ENCODE measurements around the gene TRH. TPM values are rescaled to one million over a fixed set of nuclear protein-coding genes. Genes with fewer than 3 reads are reported as not detected.

Gene TRH
- total RNA-seq, 1 donor from 2014 or later = 1.2 TPM

- H3K9me3 ChIP-seq = no peaks in the 10 kb centered on the region
Measured at GRCh38 chr3:129936757-129937156, 37.8 kb upstream of the TRH start.

DNA sequence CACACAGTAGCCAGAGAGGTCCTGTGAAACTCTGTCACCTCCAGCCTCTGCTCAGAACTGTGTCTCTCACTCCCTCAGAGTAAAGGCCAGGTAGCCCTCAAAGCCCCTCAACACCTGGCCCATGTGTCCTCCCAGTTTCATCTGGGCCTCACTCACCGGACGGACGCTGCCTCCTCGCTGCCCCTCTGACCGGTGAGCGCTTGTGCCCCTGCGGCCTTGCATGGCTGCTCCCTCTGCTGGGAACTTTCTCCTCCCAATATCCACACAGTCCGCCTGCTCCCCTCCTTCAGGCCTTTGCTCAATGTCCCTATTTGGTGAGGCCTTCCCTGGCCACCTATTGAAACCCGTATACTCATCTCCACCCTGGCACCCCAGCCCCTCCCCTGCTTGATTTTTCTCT, 36.8 kb upstream of the TRH start:
- no peak overlapping the region for H3K4me3 ChIP-seq
- H3K27ac ChIP-seq = no peak overlapping the region
- TF ChIP-seq POLR2AphosphoS5 (IDR thresholded peaks at IDR 0.05; ENCODE audit: insufficient read depth in 1 of 2, low read depth in 1 of 2) (no peak), POLR2A (IDR thresholded peaks at IDR 0.05) (no peak)
- TF ChIP-seq, protein P1, sequence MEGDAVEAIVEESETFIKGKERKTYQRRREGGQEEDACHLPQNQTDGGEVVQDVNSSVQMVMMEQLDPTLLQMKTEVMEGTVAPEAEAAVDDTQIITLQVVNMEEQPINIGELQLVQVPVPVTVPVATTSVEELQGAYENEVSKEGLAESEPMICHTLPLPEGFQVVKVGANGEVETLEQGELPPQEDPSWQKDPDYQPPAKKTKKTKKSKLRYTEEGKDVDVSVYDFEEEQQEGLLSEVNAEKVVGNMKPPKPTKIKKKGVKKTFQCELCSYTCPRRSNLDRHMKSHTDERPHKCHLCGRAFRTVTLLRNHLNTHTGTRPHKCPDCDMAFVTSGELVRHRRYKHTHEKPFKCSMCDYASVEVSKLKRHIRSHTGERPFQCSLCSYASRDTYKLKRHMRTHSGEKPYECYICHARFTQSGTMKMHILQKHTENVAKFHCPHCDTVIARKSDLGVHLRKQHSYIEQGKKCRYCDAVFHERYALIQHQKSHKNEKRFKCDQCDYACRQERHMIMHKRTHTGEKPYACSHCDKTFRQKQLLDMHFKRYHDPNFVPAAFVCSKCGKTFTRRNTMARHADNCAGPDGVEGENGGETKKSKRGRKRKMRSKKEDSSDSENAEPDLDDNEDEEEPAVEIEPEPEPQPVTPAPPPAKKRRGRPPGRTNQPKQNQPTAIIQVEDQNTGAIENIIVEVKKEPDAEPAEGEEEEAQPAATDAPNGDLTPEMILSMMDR (IDR thresholded peaks at IDR 0.05) = no peak

More at GRCh38 chr3:129936757-129937156, 37.8 kb upstream of the TRH start:
- intact Hi-C loops (cut with DNase I) = loop anchor here (10.0 kb wide), 1 partner anchor 168 kb away; no protein-coding TSS in a partner anchor
- H3K27ac ChIP-seq = peak overlapping the region; percentile 56
- TF ChIP-seq POLR2AphosphoS5 (IDR thresholded peaks at IDR 0.05; ENCODE audit: insufficient read depth in 1 of 2, low read depth in 1 of 2) (peak in 1 of 2 donors; percentile 70), POLR2A (IDR thresholded peaks at IDR 0.05) (no peak)
- DNase-seq (ENCODE audit: extremely low spot score in 2 of 2) = no peak
- peak overlapping the region; percentile 32 to 34 for H3K4me3 ChIP-seq
- H3K27me3 ChIP-seq = no peaks in the 10 kb centered on the region
- no peaks in the 10 kb centered on the region for H3K36me3 ChIP-seq
- no peaks in the 10 kb centered on the region for H3K4me1 ChIP-seq

DNA sequence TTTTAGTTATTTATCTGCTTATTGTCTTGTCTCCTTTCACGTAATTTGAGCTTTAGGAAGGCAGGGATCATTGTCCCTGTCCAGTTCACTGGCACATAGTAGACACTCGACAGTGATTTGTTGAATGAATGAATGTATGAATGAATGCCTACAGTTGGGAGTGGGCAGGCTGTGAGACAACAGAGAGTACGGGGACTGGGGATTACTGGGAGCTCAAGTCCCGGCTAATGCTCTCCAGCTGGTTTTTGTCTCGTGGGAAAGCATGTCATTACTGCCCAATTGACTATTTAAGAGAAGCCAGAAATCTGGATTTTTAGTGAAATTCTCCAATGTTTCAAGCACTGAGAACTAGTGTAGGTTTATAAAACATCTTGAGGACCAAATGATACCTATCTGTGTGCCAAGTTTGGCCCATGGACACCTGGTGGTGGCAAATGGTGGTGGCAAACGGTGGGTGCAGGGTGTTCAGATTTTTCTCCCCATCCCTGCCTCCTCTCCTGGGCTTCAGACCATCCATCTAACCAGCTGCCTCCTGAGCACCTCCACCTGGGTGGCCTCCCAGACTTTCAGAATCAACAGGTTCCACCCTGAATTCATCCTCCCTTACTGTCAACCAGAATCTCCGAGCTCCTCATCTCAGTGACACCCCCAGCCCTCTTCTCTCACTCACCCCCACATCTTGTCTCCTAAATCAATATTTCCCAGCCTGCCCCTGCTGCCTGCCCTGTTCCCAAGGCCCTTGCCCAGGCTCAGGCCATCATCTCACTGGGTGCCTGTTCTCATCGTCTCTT, 36.2 kb upstream of the TRH start:
- H3K27ac ChIP-seq = no peak overlapping the region
- DNase-seq (ENCODE audit: extremely low spot score in 2 of 2) = no peak
- H3K9me3 ChIP-seq = no peaks in the 10 kb centered on the region
- no peaks in the 10 kb centered on the region for H3K4me1 ChIP-seq
- intact Hi-C loops (cut with DNase I) = loop anchor here (10.0 kb wide), 1 partner anchor 166 kb away; no protein-coding TSS in a partner anchor
- H3K4me3 ChIP-seq = no peak overlapping the region
- H3K27me3 ChIP-seq = no peaks in the 10 kb centered on the region
- TF ChIP-seq, protein P1 (IDR thresholded peaks at IDR 0.05) = no peak
- no peaks in the 10 kb centered on the region for H3K36me3 ChIP-seq

More for the DNA sequence above, 36.8 kb upstream of the TRH start:
- no peaks in the 10 kb centered on the region for H3K36me3 ChIP-seq
- no peak for DNase-seq (ENCODE audit: extremely low spot score in 2 of 2)
- H3K9me3 ChIP-seq = no peaks in the 10 kb centered on the region
- intact Hi-C loops (cut with DNase I) = loop anchor here (10.0 kb wide), 1 partner anchor 167 kb away; no protein-coding TSS in a partner anchor
- H3K4me1 ChIP-seq = no peaks in the 10 kb centered on the region
- H3K27me3 ChIP-seq = no peaks in the 10 kb centered on the region

- no peak for DNase-seq (ENCODE audit: extremely low spot score in 2 of 2)
- TF ChIP-seq POLR2A (IDR thresholded peaks at IDR 0.05) = no peak
- TF ChIP-seq, protein P1 (IDR thresholded peaks at IDR 0.05) = no peak
- TF ChIP-seq POLR2AphosphoS5 (IDR thresholded peaks at IDR 0.05; ENCODE audit: insufficient read depth in 1 of 2, low read depth in 1 of 2) = no peak
- Histone ChIP-seq H3K27ac (no peak overlapping the region), H3K36me3 (no peaks in the 10 kb centered on the region), H3K4me1 (no peaks in the 10 kb centered on the region), H3K27me3 (no peaks in the 10 kb centered on the region), H3K9me3 (no peaks in the 10 kb centered on the region), H3K4me3 (no peak overlapping the region)
- intact Hi-C loops (cut with DNase I) = no loop called here
Measured at GRCh38 chr3:129940086-129940485, 34.4 kb upstream of the TRH start.

GRCh38 chr3:129942296-129942695, 32.2 kb upstream of the TRH start:
- DNase-seq (ENCODE audit: extremely low spot score in 2 of 2) = no peak
- Histone ChIP-seq H3K4me1 (no peaks in the 10 kb centered on the region), H3K27ac (no peak overlapping the region), H3K4me3 (no peak overlapping the region), H3K27me3 (no peaks in the 10 kb centered on the region), H3K9me3 (no peaks in the 10 kb centered on the region), H3K36me3 (no peaks in the 10 kb centered on the region)
- TF ChIP-seq POLR2AphosphoS5 (IDR thresholded peaks at IDR 0.05; ENCODE audit: insufficient read depth in 1 of 2, low read depth in 1 of 2) = no peak
- TF ChIP-seq, protein P1 (IDR thresholded peaks at IDR 0.05) = peak; percentile 24 to 84 (median 40)
- intact Hi-C loops (cut with DNase I) = no loop called here
